OCI-LY1 (cell line): ENCODE data around the gene LAMA5.
A peak's percentile ranks its signal among the peaks of the same experiment; 100 is the strongest.

Experiments used
- H2AFZ ChIP-seq: fragments of 200-600 bp; sonication (generic), shearing (Covaris generic); 2 replicates; pipeline ENCODE4 v1.6.0; 2014; ENCODE audit warnings: antibody characterized with exemption, mild to moderate bottlenecking, low read length
- H3F3A ChIP-seq: fragments of 200-600 bp; sonication (generic), shearing (Covaris generic); 2 replicates; pipeline ENCODE4 v1.6.0; 2014; ENCODE audit warnings: mild to moderate bottlenecking, antibody characterized with exemption, low read length, moderate library complexity; ENCODE audit not compliant: insufficient read depth
- H3K27ac ChIP-seq: fragments of 200-600 bp; sonication (generic); 2 replicates; pipeline ENCODE4 v1.5.1; 2014; ENCODE audit warnings: low read length, mixed run types, mild to moderate bottlenecking, low read depth; ENCODE audit not compliant: poor library complexity, severe bottlenecking
- H3K27me3 ChIP-seq: fragments of 200-600 bp; sonication (generic); 2 replicates; pipeline ENCODE4 v1.6.0; 2014; ENCODE audit warnings: antibody characterized with exemption, mild to moderate bottlenecking, low read length, moderate library complexity; ENCODE audit not compliant: insufficient read depth
- H3K36me3 ChIP-seq: fragments of 200-600 bp; sonication (generic); 2 replicates; pipeline ENCODE4 v1.6.1; 2014; ENCODE audit warnings: mild to moderate bottlenecking, antibody characterized with exemption, low read length, moderate library complexity, mixed read lengths; ENCODE audit not compliant: insufficient read depth
- H3K4me1 ChIP-seq: fragments of 200-600 bp; sonication (generic); 2 replicates; pipeline ENCODE4 v1.5.1; 2014; ENCODE audit warnings: mild to moderate bottlenecking, low read length, moderate library complexity; ENCODE audit not compliant: insufficient read depth, severe bottlenecking
- H3K4me2 ChIP-seq: fragments of 200-600 bp; sonication (generic), shearing (Covaris generic); 2 replicates; pipeline ENCODE4 v1.6.1; 2014; ENCODE audit warnings: low read length
- H3K4me3 ChIP-seq: fragments of 200-600 bp; sonication (generic); 2 replicates; pipeline ENCODE4 v1.5.1; 2014; ENCODE audit warnings: low read length, low read depth, mild to moderate bottlenecking, mixed read lengths; ENCODE audit not compliant: poor library complexity, severe bottlenecking
- H3K79me2 ChIP-seq: fragments of 200-600 bp; shearing (Covaris generic); 2 replicates; pipeline ENCODE4 v1.6.1; 2016; ENCODE audit warnings: mixed run types, low read length, mixed read lengths; ENCODE audit not compliant: insufficient read depth
- H3K9ac ChIP-seq: fragments of 200-600 bp; sonication (generic), shearing (Covaris generic); 2 replicates; pipeline ENCODE4 v1.6.1; 2014; ENCODE audit warnings: mild to moderate bottlenecking, low read length, mixed read lengths
- H3K9me2 ChIP-seq: fragments of 200-600 bp; sonication (generic), shearing (Covaris generic); 2 replicates; pipeline ENCODE4 v1.6.1; 2014; ENCODE audit warnings: low read depth, mild to moderate bottlenecking, low read length, mixed read lengths
- H3K9me3 ChIP-seq: fragments of 200-600 bp; shearing (Covaris generic); 2 replicates; pipeline ENCODE4 v1.6.1; 2014; ENCODE audit warnings: low read length, mixed read lengths
- H4K20me1 ChIP-seq: fragments of 200-600 bp; sonication (generic), shearing (Covaris generic); 2 replicates; pipeline ENCODE4 v1.6.0; 2016; ENCODE audit warnings: mild to moderate bottlenecking, low read length; ENCODE audit not compliant: insufficient read depth
- CTCF ChIP-seq: fragments of 200-600 bp; sonication (generic), shearing (Covaris generic); IDR thresholded peaks from 2 replicates; pipeline ENCODE4 v1.5.1; 2017; ENCODE audit warnings: mild to moderate bottlenecking, antibody characterized with exemption, low read length, moderate library complexity, mixed read lengths
- EZH2 ChIP-seq: fragments of 200-600 bp; sonication (generic), shearing (Covaris generic); IDR thresholded peaks from 2 replicates; pipeline ENCODE4 v1.8.0; 2017; ENCODE audit warnings: borderline replicate concordance, mixed run types, mild to moderate bottlenecking, antibody characterized with exemption, low read length, moderate library complexity, mixed read lengths

LAMA5 gene

GRCh38 chr20:62306414-62307187 lies 60.5 kb downstream of the LAMA5 start:
- Histone ChIP-seq H3K79me2 (peaks cover 24% of the 10 kb centered on the region), H3K27me3 (no peaks in the 10 kb centered on the region), H3K9ac (no peak overlapping the region), H3F3A (no peaks in the 10 kb centered on the region; the same call in 1 of the 2 replicates), H3K9me3 (no peaks in the 10 kb centered on the region), H2AFZ (no peak overlapping the region), H3K9me2 (no peaks in the 10 kb centered on the region), H4K20me1 (no peaks in the 10 kb centered on the region), H3K4me3 (no peak overlapping the region), H3K27ac (no peak overlapping the region), H3K4me2 (no peak overlapping the region), H3K4me1 (peaks cover 21% of the 10 kb centered on the region), H3K36me3 (peaks cover 60% of the 10 kb centered on the region)
- TF ChIP-seq CTCF: no peak
- TF ChIP-seq EZH2: no peak

- Histone ChIP-seq H2AFZ (no peak overlapping the region), H3K36me3 (peaks cover 60% of the 10 kb centered on the region), H3K9me2 (no peaks in the 10 kb centered on the region), H3K27me3 (no peaks in the 10 kb centered on the region), H3K4me3 (no peak overlapping the region), H3K4me1 (peaks cover 24% of the 10 kb centered on the region), H3K9me3 (no peaks in the 10 kb centered on the region), H3K9ac (no peak overlapping the region; the same call in 1 of the 2 replicates), H3K79me2 (peaks cover 24% of the 10 kb centered on the region), H3F3A (no peaks in the 10 kb centered on the region; the same call in 1 of the 2 replicates), H3K27ac (no peak overlapping the region), H4K20me1 (no peaks in the 10 kb centered on the region), H3K4me2 (peak overlapping the region; percentile 99; the same call in 1 of the 2 replicates)
- TF ChIP-seq CTCF (no peak), EZH2 (no peak)
Observed at GRCh38 chr20:62305765-62306413, 61.2 kb downstream of the LAMA5 start.

GRCh38 chr20:62305149-62305764 lies 61.9 kb downstream of the LAMA5 start:
- no peaks in the 10 kb centered on the region for H4K20me1 ChIP-seq
- TF ChIP-seq EZH2: no peak
- H3K9me2 ChIP-seq: no peaks in the 10 kb centered on the region
- no peaks in the 10 kb centered on the region for H3K9me3 ChIP-seq
- H3F3A ChIP-seq: no peaks in the 10 kb centered on the region; the same call in 1 of the 2 replicates
- H3K79me2 ChIP-seq: peaks cover 24% of the 10 kb centered on the region
- peaks cover 60% of the 10 kb centered on the region for H3K36me3 ChIP-seq
- H3K4me1 ChIP-seq: peaks cover 30% of the 10 kb centered on the region
- no peak overlapping the region for H2AFZ ChIP-seq
- peak overlapping the region; percentile 99 for H3K4me2 ChIP-seq
- H3K9ac ChIP-seq: peak overlapping the region; percentile 87; the same call in 1 of the 2 replicates
- peak overlapping the region; percentile 93 for H3K4me3 ChIP-seq
- no peaks in the 10 kb centered on the region for H3K27me3 ChIP-seq
- no peak overlapping the region for H3K27ac ChIP-seq
